Measurements from ENCODE around the gene RPL13A. TPM values are rescaled to one million over a fixed set of nuclear protein-coding genes. Genes with fewer than 3 reads are reported as not detected.

Gene RPL13A
- total and polyA plus RNA-seq, 12 donors = 1,750 to 3,504 (median 2,569) TPM

- Histone ChIP-seq H3K4me3 (no peak overlapping the region), H3K4me1 (replicated peaks in 1 of 2) (peaks cover 14 to 27% of the 10 kb centered on the region in 2 donors), H3K27me3 (no peaks in the 10 kb centered on the region), H3K36me3 (replicated peaks in 1 of 2) (peaks cover 0 to 27% of the 10 kb centered on the region in 2 donors), H3K27ac (peak overlapping the region in 3 of 5 donors; percentile 65 to 84 (median 80)), H3K9me3 (replicated peaks in 1 of 3) (no peaks in the 10 kb centered on the region)
- 62 to 95% (median 78%) methylated on average over 4 to 23 of the region's 23 CpGs for WGBS, 4 donors
- intact Hi-C loops (cut with DNase I) = no loop called here
- DNase-seq = no peak
- peak in 2 of 6 experiments; percentile 16 to 36 for TF ChIP-seq CTCF (IDR thresholded peaks at IDR 0.05)
- TF ChIP-seq POLR2A (IDR thresholded peaks at IDR 0.05) = no peak
Observed at GRCh38 chr19:49486710-49487276, 615 bp upstream of the RPL13A start.

- 0 to 1% (median 1%) methylated on average over 17 to 26 of the region's 26 CpGs for WGBS, 4 donors
- intact Hi-C loops (cut with DNase I) = no loop called here
- Histone ChIP-seq H3K9me3 (replicated peaks in 1 of 3) (no peaks in the 10 kb centered on the region), H3K27me3 (no peaks in the 10 kb centered on the region), H3K4me1 (replicated peaks in 1 of 2) (peaks cover 14 to 27% of the 10 kb centered on the region in 2 donors), H3K27ac (peak overlapping the region; percentile 76 to 92 (median 89)), H3K36me3 (replicated peaks in 1 of 2) (peaks cover 0 to 41% of the 10 kb centered on the region in 2 donors), H3K4me3 (peak overlapping the region; percentile 79 to 99 (median 86))
- no peak for DNase-seq
- TF ChIP-seq POLR2A (IDR thresholded peaks at IDR 0.05) = no peak
- no peak for TF ChIP-seq CTCF (IDR thresholded peaks at IDR 0.05)
Observed at GRCh38 chr19:49488046-49488862, 846 bp downstream of the RPL13A start.

GRCh38 chr19:49488863-49489537 lies 1.6 kb downstream of the RPL13A start:
- 13 to 20% (median 14%) methylated on average over 15 of the region's 15 CpGs for WGBS, 4 donors

GRCh38 chr19:49489601-49490167 lies 2.3 kb downstream of the RPL13A start:
- 33 to 47% (median 41%) methylated on average over 11 to 15 of the region's 15 CpGs for WGBS, 4 donors
- no peaks in the 10 kb centered on the region for H3K27me3 ChIP-seq
- TF ChIP-seq CTCF (IDR thresholded peaks at IDR 0.05) = peak in 3 of 6 experiments; percentile 22 to 40 (median 24)
- no peak for TF ChIP-seq POLR2A (IDR thresholded peaks at IDR 0.05)
- peak overlapping the region in 4 of 5 donors; percentile 18 to 92 (median 88) for H3K27ac ChIP-seq
- no peaks in the 10 kb centered on the region for H3K9me3 ChIP-seq (replicated peaks in 1 of 3)
- intact Hi-C loops (cut with DNase I) = no loop called here
- H3K4me1 ChIP-seq (replicated peaks in 1 of 2) = peaks cover 14 to 27% of the 10 kb centered on the region in 2 donors
- peak in 5 of 7 donors; percentile 49 to 66 (median 56) for DNase-seq
- peak overlapping the region in 1 of 4 donors; percentile 85 for H3K4me3 ChIP-seq
- peaks cover 0 to 41% of the 10 kb centered on the region in 2 donors for H3K36me3 ChIP-seq (replicated peaks in 1 of 2)

More at GRCh38 chr19:49488863-49489537, 1.6 kb downstream of the RPL13A start:
- no peak for DNase-seq
- H3K36me3 ChIP-seq (replicated peaks in 1 of 2) = peaks cover 0 to 41% of the 10 kb centered on the region in 2 donors
- intact Hi-C loops (cut with DNase I) = no loop called here
- peak overlapping the region; percentile 76 to 92 (median 89) for H3K27ac ChIP-seq
- peaks cover 14 to 27% of the 10 kb centered on the region in 2 donors for H3K4me1 ChIP-seq (replicated peaks in 1 of 2)
- H3K27me3 ChIP-seq = no peaks in the 10 kb centered on the region
- H3K9me3 ChIP-seq (replicated peaks in 1 of 3) = no peaks in the 10 kb centered on the region
- no peak for TF ChIP-seq POLR2A (IDR thresholded peaks at IDR 0.05)
- H3K4me3 ChIP-seq = peak overlapping the region; percentile 79 to 99 (median 86)
